Epithelial cell of esophagus (primary cell): Measurements from ENCODE around the gene SMYD3.
"Not testable (repeated sequence)": the region's sequence is repeated elsewhere in the genome, so short reads cannot be mapped to it uniquely, and the experiment has no call there.

Experiments used
- DNase-seq: peaks from one replicate; pipeline ENCODE4 v3.0.0; 2010; ENCODE audit warnings: low read depth
- H3K4me3 ChIP-seq: 2 replicates; pipeline ENCODE4 v1.5.1; 2011; ENCODE audit warnings: mild to moderate bottlenecking, low read length, control low read depth
- CTCF ChIP-seq: IDR thresholded peaks from 2 replicates; pipeline ENCODE4 v1.5.1; 2011; ENCODE audit warnings: low read depth, mild to moderate bottlenecking, low read length, control low read depth, inconsistent platforms; ENCODE audit not compliant: insufficient read depth; ENCODE audit errors: missing control alignments

Gene SMYD3

GRCh38 chr1:246329900-246330299 is 177.2 kb downstream of the SMYD3 start:
- TF ChIP-seq CTCF = no peak
- peak; percentile 7 for DNase-seq
- H3K4me3 ChIP-seq = no peak overlapping the region

DNA sequence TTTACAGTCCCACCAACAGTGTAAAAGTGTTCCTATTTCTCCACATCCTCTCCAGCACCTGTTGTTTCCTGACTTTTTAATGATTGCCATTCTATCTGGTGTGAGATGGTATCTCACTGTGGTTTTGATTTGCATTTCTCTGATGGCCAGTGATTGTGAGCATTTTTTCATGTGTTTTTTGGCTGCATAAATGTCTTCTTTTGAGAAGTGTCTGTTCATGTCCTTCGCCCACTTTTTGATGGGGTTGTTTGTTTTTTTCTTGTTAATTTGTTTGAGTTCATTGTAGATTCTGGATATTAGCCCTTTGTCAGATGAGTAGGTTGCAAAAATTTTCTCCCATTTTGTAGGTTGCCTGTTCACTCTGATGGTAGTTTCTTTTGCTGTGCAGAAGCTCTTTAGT is 177.8 kb downstream of the SMYD3 start:
- not testable (repeated sequence) for DNase-seq

GRCh38 chr1:246324711-246325110 is 182.4 kb downstream of the SMYD3 start:
- H3K4me3 ChIP-seq = no peak overlapping the region
- no peak for TF ChIP-seq CTCF
- DNase-seq = peak; percentile 83

More for the DNA sequence above, 177.8 kb downstream of the SMYD3 start:
- H3K4me3 ChIP-seq = not testable (repeated sequence)

DNA sequence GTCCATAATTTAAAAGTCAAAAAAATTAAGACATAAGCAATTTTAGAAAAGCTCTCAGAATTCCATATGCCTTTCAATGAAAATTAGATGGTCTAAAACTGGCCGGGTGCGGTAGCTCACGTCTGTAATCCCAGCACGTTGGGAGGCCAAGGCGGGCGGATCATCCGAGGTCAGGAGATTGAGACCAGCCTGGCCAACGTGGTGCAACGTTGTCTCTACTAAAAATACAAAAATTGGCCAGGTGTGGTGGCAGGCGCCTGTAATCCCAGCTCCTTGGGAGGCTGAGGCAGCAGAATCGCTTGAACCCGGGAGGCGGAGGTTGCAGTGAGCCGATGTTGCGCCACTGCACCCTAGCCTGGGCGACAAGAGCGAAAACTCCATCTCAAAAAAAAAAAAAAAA is 183.0 kb downstream of the SMYD3 start:
- H3K4me3 ChIP-seq = not testable (repeated sequence)

GRCh38 chr1:246320286-246320685 is 186.8 kb downstream of the SMYD3 start:
- DNase-seq = no peak
- no peak for TF ChIP-seq CTCF
- no peak overlapping the region for H3K4me3 ChIP-seq

More for the DNA sequence above, 183.0 kb downstream of the SMYD3 start:
- DNase-seq = not testable (repeated sequence)

- no peak overlapping the region for H3K4me3 ChIP-seq
- DNase-seq = no peak
- TF ChIP-seq CTCF = no peak
These were observed 187.9 kb downstream of the SMYD3 start for GRCh38 chr1:246319083-246319714.

- no peak for TF ChIP-seq CTCF
- no peak overlapping the region for H3K4me3 ChIP-seq
- DNase-seq = no peak
These were observed 188.5 kb downstream of the SMYD3 start for GRCh38 chr1:246318622-246319021.

DNA sequence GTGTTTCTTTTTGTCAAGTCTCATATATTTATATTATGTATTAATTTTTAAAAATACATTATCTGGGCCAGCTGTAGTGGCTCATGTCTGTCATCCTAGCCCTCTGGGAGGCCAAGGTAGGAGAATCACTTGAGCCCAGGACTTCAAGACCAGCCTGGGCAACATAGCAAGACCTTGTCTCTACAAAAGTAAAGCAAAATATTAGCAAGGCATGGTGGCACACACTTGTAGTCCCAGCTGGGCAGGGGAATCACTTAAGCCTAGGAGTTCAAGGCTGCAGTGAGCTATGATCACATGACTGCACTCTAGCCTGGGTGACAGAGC is 189.1 kb downstream of the SMYD3 start:
- no peak for TF ChIP-seq CTCF
- no peak for DNase-seq
- H3K4me3 ChIP-seq = no peak overlapping the region
